Upper lobe of right lung (tissue), 1 donor: Measurements from ENCODE around the gene MYH11. TPM values are rescaled to one million over a fixed set of nuclear protein-coding genes. Genes with fewer than 3 reads are reported as not detected.

Experiments used
- ATAC-seq: fragments of 200-7000 bp; cut with Tn5 transposase; one replicate; pipeline ENCODE4 v1.9.1; 2020; ENCODE audit warnings: mild to moderate bottlenecking, moderate library complexity
- DNase-seq: peaks from one replicate; pipeline ENCODE4 v3.0.0-alpha.2; 2020
- H3K27ac ChIP-seq: fragments of 200-600 bp; one replicate; pipeline ENCODE4 v1.8.0; 2022
- H3K27me3 ChIP-seq: fragments of 200-600 bp; one replicate; pipeline ENCODE4 v1.8.0; 2022; ENCODE audit warnings: mild to moderate bottlenecking
- H3K36me3 ChIP-seq: fragments of 200-600 bp; one replicate; pipeline ENCODE4 v1.8.0; 2022
- H3K4me1 ChIP-seq: fragments of 200-600 bp; one replicate; pipeline ENCODE4 v1.8.0; 2022
- H3K4me3 ChIP-seq: fragments of 200-600 bp; one replicate; pipeline ENCODE4 v1.8.0; 2022; ENCODE audit warnings: mild to moderate bottlenecking
- H3K9me3 ChIP-seq: fragments of 200-600 bp; one replicate; pipeline ENCODE4 v1.8.0; 2022
- CTCF ChIP-seq: fragments of 200-600 bp; IDR thresholded peaks from one replicate; pipeline ENCODE4 v1.8.0; 2022; ENCODE audit warnings: antibody characterized with exemption
- intact Hi-C: fragments of 100-400 bp; cut with DNase I; formaldehyde crosslinking; loops from one replicate; pipeline ENCODE4 v1.11.0; 2022
- total RNA-seq: library from RNA; stranded (reverse); fragmentation: NEBNext Ultra II Directional; extraction: Animal tissue kit (Norgen Biotek cat#: 25700); gene quantifications from one replicate; pipeline ENCODE4 v1.2.1, GENCODE V29; 2021
- donor health status: DM: no; HTN: yes; CAD: no; lungs with severe emphysema.

The MYH11 gene
- total RNA-seq, 1 donor from 2014 or later = 106 TPM

GRCh38 chr16:15891508-15891907, 34.7 kb upstream of the MYH11 start:
- no peak for DNase-seq
- no peak for ATAC-seq
- intact Hi-C loops = no loop called here
- Histone ChIP-seq H3K27me3 (no peaks in the 10 kb centered on the region), H3K27ac (no peak overlapping the region), H3K4me3 (no peak overlapping the region), H3K36me3 (peaks cover 3% of the 10 kb centered on the region), H3K4me1 (peaks cover 15% of the 10 kb centered on the region), H3K9me3 (no peaks in the 10 kb centered on the region)
- no peak for TF ChIP-seq CTCF

GRCh38 chr16:15888072-15888976, 31.5 kb upstream of the MYH11 start, which contains the start of gene CEP20:
Gene CEP20, minus strand, starts transcription at chr16:15888603. Its CDS starts 18 bp downstream, at chr16:15888585.
- H3K27ac ChIP-seq = peak within 1 kb of the TSS; percentile 94
- intact Hi-C loops = no loop called here
- peak within 1 kb of the TSS; percentile 89 for H3K4me3 ChIP-seq
- peak; percentile 100 for DNase-seq
- peak; percentile 100 for ATAC-seq
- no peaks in the 10 kb centered on the region for H3K27me3 ChIP-seq
- H3K36me3 ChIP-seq = peaks cover 9% of the 10 kb centered on the region
- peaks cover 24% of the 10 kb centered on the region for H3K4me1 ChIP-seq
- TF ChIP-seq CTCF = no peak
- H3K9me3 ChIP-seq = no peaks in the 10 kb centered on the region

GRCh38 chr16:15887283-15887682, 30.5 kb upstream of the MYH11 start:
- intact Hi-C loops = no loop called here
- no peak for DNase-seq
- H3K36me3 ChIP-seq = peaks cover 18% of the 10 kb centered on the region

GRCh38 chr16:15886078-15886477, 29.2 kb upstream of the MYH11 start:
- H3K27ac ChIP-seq = no peak overlapping the region
- DNase-seq (no peak), ATAC-seq (no peak)
- H3K27me3 ChIP-seq = no peaks in the 10 kb centered on the region
- H3K4me1 ChIP-seq = peaks cover 24% of the 10 kb centered on the region
- peaks cover 29% of the 10 kb centered on the region for H3K36me3 ChIP-seq
- TF ChIP-seq CTCF = no peak
- H3K9me3 ChIP-seq = no peaks in the 10 kb centered on the region
- no peak overlapping the region for H3K4me3 ChIP-seq
- intact Hi-C loops = no loop called here

More at GRCh38 chr16:15887283-15887682, 30.5 kb upstream of the MYH11 start:
- Histone ChIP-seq H3K4me1 (peaks cover 24% of the 10 kb centered on the region), H3K4me3 (peak overlapping the region; percentile 89), H3K27me3 (no peaks in the 10 kb centered on the region), H3K27ac (no peak overlapping the region), H3K9me3 (no peaks in the 10 kb centered on the region)
- no peak for ATAC-seq
- TF ChIP-seq CTCF = no peak

- intact Hi-C loops = no loop called here
- peaks cover 24% of the 10 kb centered on the region for H3K4me1 ChIP-seq
- no peaks in the 10 kb centered on the region for H3K27me3 ChIP-seq
- H3K27ac ChIP-seq = no peak overlapping the region
- ATAC-seq = no peak
- no peak for TF ChIP-seq CTCF
- DNase-seq = no peak
- no peaks in the 10 kb centered on the region for H3K9me3 ChIP-seq
- peaks cover 34% of the 10 kb centered on the region for H3K36me3 ChIP-seq
- H3K4me3 ChIP-seq = no peak overlapping the region
Measured at GRCh38 chr16:15885560-15886001, 28.8 kb upstream of the MYH11 start.
